K562 (cell line): ENCODE data around the gene SYCP3. TPM values are rescaled to one million over a fixed set of nuclear protein-coding genes. Genes with fewer than 3 reads are reported as not detected.

ENCODE experiments used
- BHLHE40 ChIP-seq: IDR thresholded peaks from 2 replicates; pipeline ENCODE4 v1.6.1; 2011; ENCODE audit warnings: low read length, improper control_type of control experiment
- CBFA2T2 ChIP-seq: fragments of 450-650 bp; conservative IDR thresholded peaks from 2 replicates; pipeline ENCODE4 v1.6.1; 2017; ENCODE audit warnings: mild to moderate bottlenecking
- CEBPG ChIP-seq, 3 experiments: fragments of 200-800 bp in 1 of 3; sonication (Bioruptor generic) in 1 of 3; sonication (generic) in 1 of 3; formaldehyde crosslinking in 1 of 3; IDR thresholded peaks in 2 of 3; conservative IDR thresholded peaks in 1 of 3; 2 replicates each; pipeline versions ENCODE4 v1.6.1 to v1.8.0; 2016 to 2022; ENCODE audit warnings: missing compliant biosample characterization in 2 of 3, missing genetic modification characterization in 2 of 3, mild to moderate bottlenecking in 1 of 3, missing genetic modification reagents in 1 of 3
- DACH1 ChIP-seq: fragments of 450-650 bp; IDR thresholded peaks from 2 replicates; pipeline ENCODE4 v1.6.1; 2018; ENCODE audit not compliant: partially characterized antibody
- E2F3 ChIP-seq: fragments of 250-450 bp; sonication (Bioruptor Pico); IDR thresholded peaks from 2 replicates; pipeline ENCODE4 v1.4.0; 2020; ENCODE audit warnings: mild to moderate bottlenecking
- ELF1 ChIP-seq: fragments of 200-800 bp; sonication (Bioruptor generic); IDR thresholded peaks from 2 replicates; pipeline ENCODE4 v1.6.1; 2016; ENCODE audit warnings: missing genetic modification characterization, missing compliant biosample characterization
- ETV6 ChIP-seq, 3 experiments: fragments of 150-350 bp in 1 of 3; sonication (generic) in 1 of 3; formaldehyde crosslinking in 1 of 3; IDR thresholded peaks; 2 replicates each; pipeline versions ENCODE4 v1.6.1 to v1.8.0; 2014 to 2022; ENCODE audit warnings: borderline replicate concordance in 2 of 3, low read depth in 2 of 3, antibody characterized with exemption in 1 of 3, low read length in 1 of 3, mild to moderate bottlenecking in 1 of 3, missing genetic modification reagents in 1 of 3
- HDAC6 ChIP-seq: IDR thresholded peaks from 2 replicates; pipeline ENCODE4 v1.6.1; 2012; ENCODE audit warnings: low read depth, mild to moderate bottlenecking, control low read depth, inconsistent platforms, low read length, moderate library complexity
- HES1 ChIP-seq: fragments of 450-650 bp; IDR thresholded peaks from 2 replicates; pipeline ENCODE4 v1.6.1; 2016; ENCODE audit warnings: low read depth, mild to moderate bottlenecking, moderate library complexity
- KAT8 ChIP-seq: fragments of 450-650 bp; IDR thresholded peaks from 2 replicates; pipeline ENCODE4 v1.6.1; 2016; ENCODE audit warnings: low read depth, mild to moderate bottlenecking
- KLF16 ChIP-seq: IDR thresholded peaks from 2 replicates; pipeline ENCODE4 v1.6.1; 2016; ENCODE audit warnings: antibody characterized with exemption
- MAFF ChIP-seq: IDR thresholded peaks from 2 replicates; pipeline ENCODE4 v1.6.1; 2012; ENCODE audit warnings: low read length, improper control_type of control experiment
- MAX ChIP-seq: sonication (generic); formaldehyde crosslinking; IDR thresholded peaks from 2 replicates; pipeline ENCODE4 v1.9.0; 2022; ENCODE audit warnings: mild to moderate bottlenecking, missing genetic modification reagents
- MCM2 ChIP-seq: fragments of 450-650 bp; IDR thresholded peaks from 2 replicates; pipeline ENCODE4 v1.6.1; 2017; ENCODE audit warnings: low read depth, mild to moderate bottlenecking
- NR0B1 ChIP-seq: fragments of 450-650 bp; IDR thresholded peaks from one replicate; pipeline ENCODE4 v1.6.1; 2018; ENCODE audit warnings: mild to moderate bottlenecking, moderate library complexity; ENCODE audit not compliant: partially characterized antibody
- PCBP1 ChIP-seq: fragments of 200-400 bp; formaldehyde crosslinking; IDR thresholded peaks from 2 replicates; pipeline ENCODE4 v1.6.1; 2018; ENCODE audit warnings: mild to moderate bottlenecking, low read depth, low read length; ENCODE audit not compliant: poor library complexity, severe bottlenecking
- PURB ChIP-seq: sonication (generic); formaldehyde crosslinking; IDR thresholded peaks from 2 replicates; pipeline ENCODE4 v1.9.0; 2021; ENCODE audit warnings: low read depth, mild to moderate bottlenecking, missing genetic modification reagents
- TCFL5 ChIP-seq: fragments of 250-450 bp; sonication (Bioruptor Pico); conservative IDR thresholded peaks from 2 replicates; pipeline ENCODE4 v1.6.1; 2021; ENCODE audit warnings: mild to moderate bottlenecking, moderate library complexity, matching md5 sums
- ZBED1 ChIP-seq: IDR thresholded peaks from 2 replicates; pipeline ENCODE4 v1.6.1; 2014
- ZBTB5 ChIP-seq: fragments of 450-650 bp; IDR thresholded peaks from 2 replicates; pipeline ENCODE4 v1.6.1; 2017; ENCODE audit warnings: antibody characterized with exemption
- ZNF133 ChIP-seq: fragments of 250-450 bp; sonication (Bioruptor Pico); IDR thresholded peaks from 2 replicates; pipeline ENCODE4 v1.4.0; 2020; ENCODE audit warnings: mild to moderate bottlenecking
- ZNF212 ChIP-seq: fragments of 450-650 bp; formaldehyde crosslinking; IDR thresholded peaks from 2 replicates; pipeline ENCODE4 v1.4.0; 2020; ENCODE audit warnings: mild to moderate bottlenecking
- ZNF696 ChIP-seq: fragments of 250-450 bp; sonication (Bioruptor Pico); conservative IDR thresholded peaks from 2 replicates; pipeline ENCODE4 v1.4.0; 2020; ENCODE audit warnings: mild to moderate bottlenecking, moderate library complexity
- ZZZ3 ChIP-seq: fragments of 450-650 bp; IDR thresholded peaks from 2 replicates; pipeline ENCODE4 v1.6.1; 2016; ENCODE audit warnings: antibody characterized with exemption, mild to moderate bottlenecking, moderate library complexity
- polyA plus RNA-seq, 8 experiments: library from polyadenylated mRNA; depleted of rRNA in 4 of 8; stranded (reverse) in 5 of 8; unstranded in 3 of 8; fragments of >200 nt; fragmentation: Nextera tagmentation in 2 of 8; fragmentation: Illumina TruSeq in 1 of 8; extraction: Ambion mirVana in 2 of 8; extraction: Trizol in 1 of 8; gene quantifications; 2 replicates each; pipeline versions ENCODE4 v1.2.1 to v1.2.3, GENCODE V29; 2011 to 2014; ENCODE audit warnings: inconsistent platforms in 1 of 8, missing spikeins in 1 of 8
- total RNA-seq, 7 experiments: library from RNA; depleted of rRNA in 6 of 7; stranded (reverse); fragments of >200 nt in 6 of 7; fragmentation: Illumina TruSeq in 2 of 7; extraction: Trizol in 2 of 7; gene quantifications; 2 replicates each; pipeline versions ENCODE4 v1.2.1 to v1.2.3, GENCODE V29; 2011 to 2021; ENCODE audit warnings: low replicate concordance in 1 of 7

Gene SYCP3
- total and polyA plus RNA-seq, 9 of the 15 experiments (the other 6 are each of a cell fraction or from before 2014, with no cell fraction given) = 0.11 to 0.25 (median 0.22) TPM; not detected in 4

GRCh38 chr12:101696251-101697196 lies 42.7 kb downstream of the SYCP3 start (continued):
- TF ChIP-seq NR0B1 (no peak), HDAC6 (no peak), MAX (CRISPR knock-in tag) (peak; percentile 59; the same call in 1 of the 2 replicates), ELF1 (tag) (no peak), KLF16 (peak; percentile 83), KAT8 (no peak), HES1 (peak; percentile 88), ETV6 (IDR thresholded peaks at IDR 0.05; ENCODE audit: borderline replicate concordance in 1 of 2, low read depth in 2 of 2, low read length in 1 of 2) (no peak), ETV6 (CRISPR knock-in tag; IDR thresholded peaks at IDR 0.05; ENCODE audit: borderline replicate concordance) (no peak), ZBTB5 (no peak), TCFL5 (CRISPR knock-in tag) (no peak), ZBED1 (no peak), PURB (no peak), ZNF212 (CRISPR knock-in tag) (no peak), ZZZ3 (no peak), CEBPG (CRISPR knock-in tag; IDR thresholded peaks at IDR 0.05) (peak; percentile 98), CEBPG (tag; conservative IDR thresholded peaks at IDR 0.05 in 1 of 2, IDR thresholded peaks at IDR 0.05 in 1 of 2) (peak; percentile 94 to 96), E2F3 (CRISPR knock-in tag) (no peak), MAFF (no peak), DACH1 (peak; percentile 77), ZNF133 (no peak), PCBP1 (no peak), CBFA2T2 (peak; percentile 92), BHLHE40 (peak; percentile 97), MCM2 (no peak), ZNF696 (CRISPR knock-in tag) (no peak)
